WTC11 (cell line): ENCODE results near the gene SHF.

ENCODE experiments used
- CREM ChIP-seq: sonication (generic); formaldehyde crosslinking; IDR thresholded peaks from 2 replicates; pipeline ENCODE4 v1.8.1; 2022; ENCODE audit warnings: mild to moderate bottlenecking, missing genetic modification reagents, moderate library complexity
- HMGA2 ChIP-seq: fragments of 250-450 bp; sonication (Bioruptor Pico); IDR thresholded peaks from 2 replicates; pipeline ENCODE4 v1.4.0; 2021; ENCODE audit warnings: mild to moderate bottlenecking, moderate library complexity
- IRF2 ChIP-seq: sonication (generic); formaldehyde crosslinking; IDR thresholded peaks from 2 replicates; pipeline ENCODE4 v1.8.0; 2022; ENCODE audit warnings: low read depth, missing genetic modification reagents, borderline replicate concordance
- JUN ChIP-seq: sonication (generic); formaldehyde crosslinking; IDR thresholded peaks from 2 replicates; pipeline ENCODE4 v1.8.0; 2023; ENCODE audit warnings: mild to moderate bottlenecking, missing genetic modification reagents
- NFE2L1 ChIP-seq: sonication (generic); formaldehyde crosslinking; IDR thresholded peaks from 2 replicates; pipeline ENCODE4 v1.8.1; 2023; ENCODE audit warnings: missing genetic modification reagents
- NFYB ChIP-seq: sonication (generic); formaldehyde crosslinking; conservative IDR thresholded peaks from 2 replicates; pipeline ENCODE4 v1.8.0; 2022; ENCODE audit warnings: low read depth, missing genetic modification reagents
- ZNF232 ChIP-seq: sonication (generic); formaldehyde crosslinking; IDR thresholded peaks from 2 replicates; pipeline ENCODE4 v1.8.0; 2022; ENCODE audit warnings: mild to moderate bottlenecking, missing genetic modification reagents
- ZNF423 ChIP-seq: fragments of 250-450 bp; sonication (Bioruptor Pico); IDR thresholded peaks from 2 replicates; pipeline ENCODE4 v2.1.2; 2022; ENCODE audit warnings: mild to moderate bottlenecking, moderate library complexity
- TF ChIP-seq, protein P1 (sequence below): fragments of 200-600 bp; IDR thresholded peaks from 2 replicates; pipeline ENCODE4 v1.8.0; 2022; ENCODE audit warnings: antibody characterized with exemption
- TF ChIP-seq, protein P2 (sequence below): sonication (generic); formaldehyde crosslinking; IDR thresholded peaks from 2 replicates; pipeline ENCODE4 v1.8.1; 2022; ENCODE audit warnings: mild to moderate bottlenecking, missing genetic modification reagents, moderate library complexity, borderline replicate concordance
- TF ChIP-seq, protein P3 (sequence below): sonication (generic); formaldehyde crosslinking; IDR thresholded peaks from 2 replicates; pipeline ENCODE4 v1.8.0; 2022; ENCODE audit warnings: mild to moderate bottlenecking, missing genetic modification reagents
- TF ChIP-seq, protein P4 (sequence below): sonication (generic); formaldehyde crosslinking; IDR thresholded peaks from 2 replicates; pipeline ENCODE4 v1.8.1; 2022; ENCODE audit warnings: low read depth, missing genetic modification reagents, borderline replicate concordance
- TF ChIP-seq, protein P5 (sequence below): sonication (generic); formaldehyde crosslinking; IDR thresholded peaks from 2 replicates; pipeline ENCODE4 v1.8.1; 2023; ENCODE audit warnings: mild to moderate bottlenecking, moderate library complexity, missing genetic modification reagents

DNA sequence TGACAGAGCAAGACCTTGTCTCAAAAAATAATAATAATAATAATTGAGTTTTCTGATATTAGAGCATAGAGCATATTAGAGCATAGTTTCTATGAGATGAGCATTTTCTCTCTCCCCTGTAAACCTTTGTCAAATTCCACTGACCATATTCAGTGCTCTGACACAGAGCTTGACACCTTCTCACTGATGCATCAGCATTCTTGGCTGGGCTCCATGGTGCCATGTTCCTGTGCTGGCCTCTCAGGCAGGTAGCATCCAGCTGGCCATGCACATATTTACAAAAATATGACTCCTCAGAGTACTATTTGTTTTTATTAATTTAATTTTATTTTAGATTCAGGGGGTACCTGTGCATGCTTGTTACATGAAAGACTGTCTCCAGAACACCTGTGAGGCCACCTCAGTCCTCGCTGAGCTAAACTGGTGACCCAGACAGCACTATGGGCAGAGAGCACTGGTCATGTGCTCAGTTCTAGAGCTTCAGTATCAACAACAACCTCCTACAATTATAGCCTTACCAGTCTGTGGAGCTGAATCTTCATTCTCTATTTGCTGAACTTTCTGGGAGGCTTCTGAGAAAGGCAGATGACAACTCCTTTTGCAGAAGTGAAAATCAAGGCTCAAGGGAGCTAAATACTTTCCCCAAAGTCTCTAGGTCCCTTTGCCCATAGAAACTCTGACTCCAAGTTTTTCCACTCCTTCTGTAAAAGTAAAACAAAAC, 42.6 kb upstream of the SHF start:
- TF ChIP-seq, protein P1, sequence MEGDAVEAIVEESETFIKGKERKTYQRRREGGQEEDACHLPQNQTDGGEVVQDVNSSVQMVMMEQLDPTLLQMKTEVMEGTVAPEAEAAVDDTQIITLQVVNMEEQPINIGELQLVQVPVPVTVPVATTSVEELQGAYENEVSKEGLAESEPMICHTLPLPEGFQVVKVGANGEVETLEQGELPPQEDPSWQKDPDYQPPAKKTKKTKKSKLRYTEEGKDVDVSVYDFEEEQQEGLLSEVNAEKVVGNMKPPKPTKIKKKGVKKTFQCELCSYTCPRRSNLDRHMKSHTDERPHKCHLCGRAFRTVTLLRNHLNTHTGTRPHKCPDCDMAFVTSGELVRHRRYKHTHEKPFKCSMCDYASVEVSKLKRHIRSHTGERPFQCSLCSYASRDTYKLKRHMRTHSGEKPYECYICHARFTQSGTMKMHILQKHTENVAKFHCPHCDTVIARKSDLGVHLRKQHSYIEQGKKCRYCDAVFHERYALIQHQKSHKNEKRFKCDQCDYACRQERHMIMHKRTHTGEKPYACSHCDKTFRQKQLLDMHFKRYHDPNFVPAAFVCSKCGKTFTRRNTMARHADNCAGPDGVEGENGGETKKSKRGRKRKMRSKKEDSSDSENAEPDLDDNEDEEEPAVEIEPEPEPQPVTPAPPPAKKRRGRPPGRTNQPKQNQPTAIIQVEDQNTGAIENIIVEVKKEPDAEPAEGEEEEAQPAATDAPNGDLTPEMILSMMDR, result no peak
- no peak for TF ChIP-seq NFYB (CRISPR knock-in tag)
- TF ChIP-seq NFE2L1 (CRISPR knock-in tag), result no peak
- no peak for TF ChIP-seq IRF2 (CRISPR knock-in tag)
- TF ChIP-seq, protein P2, sequence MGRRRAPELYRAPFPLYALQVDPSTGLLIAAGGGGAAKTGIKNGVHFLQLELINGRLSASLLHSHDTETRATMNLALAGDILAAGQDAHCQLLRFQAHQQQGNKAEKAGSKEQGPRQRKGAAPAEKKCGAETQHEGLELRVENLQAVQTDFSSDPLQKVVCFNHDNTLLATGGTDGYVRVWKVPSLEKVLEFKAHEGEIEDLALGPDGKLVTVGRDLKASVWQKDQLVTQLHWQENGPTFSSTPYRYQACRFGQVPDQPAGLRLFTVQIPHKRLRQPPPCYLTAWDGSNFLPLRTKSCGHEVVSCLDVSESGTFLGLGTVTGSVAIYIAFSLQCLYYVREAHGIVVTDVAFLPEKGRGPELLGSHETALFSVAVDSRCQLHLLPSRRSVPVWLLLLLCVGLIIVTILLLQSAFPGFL (CRISPR knock-in tag), result no peak
- TF ChIP-seq, protein P3, sequence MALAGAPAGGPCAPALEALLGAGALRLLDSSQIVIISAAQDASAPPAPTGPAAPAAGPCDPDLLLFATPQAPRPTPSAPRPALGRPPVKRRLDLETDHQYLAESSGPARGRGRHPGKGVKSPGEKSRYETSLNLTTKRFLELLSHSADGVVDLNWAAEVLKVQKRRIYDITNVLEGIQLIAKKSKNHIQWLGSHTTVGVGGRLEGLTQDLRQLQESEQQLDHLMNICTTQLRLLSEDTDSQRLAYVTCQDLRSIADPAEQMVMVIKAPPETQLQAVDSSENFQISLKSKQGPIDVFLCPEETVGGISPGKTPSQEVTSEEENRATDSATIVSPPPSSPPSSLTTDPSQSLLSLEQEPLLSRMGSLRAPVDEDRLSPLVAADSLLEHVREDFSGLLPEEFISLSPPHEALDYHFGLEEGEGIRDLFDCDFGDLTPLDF (CRISPR knock-in tag), result no peak
- TF ChIP-seq ZNF232, result no peak
- TF ChIP-seq HMGA2, result no peak
- TF ChIP-seq, protein P4, sequence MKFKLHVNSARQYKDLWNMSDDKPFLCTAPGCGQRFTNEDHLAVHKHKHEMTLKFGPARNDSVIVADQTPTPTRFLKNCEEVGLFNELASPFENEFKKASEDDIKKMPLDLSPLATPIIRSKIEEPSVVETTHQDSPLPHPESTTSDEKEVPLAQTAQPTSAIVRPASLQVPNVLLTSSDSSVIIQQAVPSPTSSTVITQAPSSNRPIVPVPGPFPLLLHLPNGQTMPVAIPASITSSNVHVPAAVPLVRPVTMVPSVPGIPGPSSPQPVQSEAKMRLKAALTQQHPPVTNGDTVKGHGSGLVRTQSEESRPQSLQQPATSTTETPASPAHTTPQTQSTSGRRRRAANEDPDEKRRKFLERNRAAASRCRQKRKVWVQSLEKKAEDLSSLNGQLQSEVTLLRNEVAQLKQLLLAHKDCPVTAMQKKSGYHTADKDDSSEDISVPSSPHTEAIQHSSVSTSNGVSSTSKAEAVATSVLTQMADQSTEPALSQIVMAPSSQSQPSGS (CRISPR knock-in tag), result no peak
- TF ChIP-seq, protein P5, sequence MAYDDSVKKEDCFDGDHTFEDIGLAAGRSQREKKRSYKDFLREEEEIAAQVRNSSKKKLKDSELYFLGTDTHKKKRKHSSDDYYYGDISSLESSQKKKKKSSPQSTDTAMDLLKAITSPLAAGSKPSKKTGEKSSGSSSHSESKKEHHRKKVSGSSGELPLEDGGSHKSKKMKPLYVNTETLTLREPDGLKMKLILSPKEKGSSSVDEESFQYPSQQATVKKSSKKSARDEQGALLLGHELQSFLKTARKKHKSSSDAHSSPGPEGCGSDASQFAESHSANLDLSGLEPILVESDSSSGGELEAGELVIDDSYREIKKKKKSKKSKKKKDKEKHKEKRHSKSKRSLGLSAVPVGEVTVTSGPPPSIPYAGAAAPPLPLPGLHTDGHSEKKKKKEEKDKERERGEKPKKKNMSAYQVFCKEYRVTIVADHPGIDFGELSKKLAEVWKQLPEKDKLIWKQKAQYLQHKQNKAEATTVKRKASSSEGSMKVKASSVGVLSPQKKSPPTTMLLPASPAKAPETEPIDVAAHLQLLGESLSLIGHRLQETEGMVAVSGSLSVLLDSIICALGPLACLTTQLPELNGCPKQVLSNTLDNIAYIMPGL (CRISPR knock-in tag), result no peak
- no peak for TF ChIP-seq ZNF423
- TF ChIP-seq JUN (CRISPR knock-in tag), result no peak
- no peak for TF ChIP-seq CREM (CRISPR knock-in tag)
